Superior temporal gyrus (tissue), 1 donor: Measurements from ENCODE around the gene SHTN1.

ENCODE experiments used
- DNase-seq: peaks from one replicate; pipeline ENCODE4 v3.0.0-alpha.2; 2016; ENCODE audit errors: extremely low spot score

The SHTN1 gene

GRCh38 chr10:116870949-116871348, 134.0 kb downstream of the SHTN1 start:
- no peak for DNase-seq

- DNase-seq: no peak
Measured at GRCh38 chr10:116868722-116869121, 136.3 kb downstream of the SHTN1 start.

GRCh38 chr10:116868198-116868676, 136.8 kb downstream of the SHTN1 start:
- no peak for DNase-seq

- no peak for DNase-seq
Measured at GRCh38 chr10:116866987-116867595, 137.9 kb downstream of the SHTN1 start.

GRCh38 chr10:116866066-116866465, 138.9 kb downstream of the SHTN1 start:
- DNase-seq: no peak

GRCh38 chr10:116864436-116864835, 140.6 kb downstream of the SHTN1 start:
- DNase-seq: no peak

GRCh38 chr10:116861796-116862195, 143.2 kb downstream of the SHTN1 start:
- no peak for DNase-seq

GRCh38 chr10:116857156-116857555, 147.8 kb downstream of the SHTN1 start:
- no peak for DNase-seq

GRCh38 chr10:116853701-116854100, 151.3 kb downstream of the SHTN1 start:
- DNase-seq: no peak

- DNase-seq: no peak
Measured at GRCh38 chr10:116853287-116853686, 151.7 kb downstream of the SHTN1 start.

GRCh38 chr10:116852246-116852645, 152.7 kb downstream of the SHTN1 start:
- DNase-seq: no peak

GRCh38 chr10:116850058-116850611, 154.9 kb downstream of the SHTN1 start:
- no peak for DNase-seq

- DNase-seq: peak; percentile 69
Measured at GRCh38 chr10:116849248-116850057, 155.5 kb downstream of the SHTN1 start, which contains the start of gene ENO4. TSS of gene ENO4 (plus strand) at chr10:116849499. CDS start at chr10:116849567, 68 bp downstream.

GRCh38 chr10:116848944-116849247, 156.1 kb downstream of the SHTN1 start:
- no peak for DNase-seq

GRCh38 chr10:116848032-116848943, 156.7 kb downstream of the SHTN1 start:
- DNase-seq: peak; percentile 29

- DNase-seq: no peak
Measured at GRCh38 chr10:116845823-116846222, 159.2 kb downstream of the SHTN1 start.

GRCh38 chr10:116840389-116841075, 164.5 kb downstream of the SHTN1 start:
- no peak for DNase-seq

- DNase-seq: no peak
Measured at GRCh38 chr10:116838143-116838725, 166.8 kb downstream of the SHTN1 start.

GRCh38 chr10:116836902-116837523, 168.0 kb downstream of the SHTN1 start:
- no peak for DNase-seq

- no peak for DNase-seq
Measured at GRCh38 chr10:116836083-116836482, 168.9 kb downstream of the SHTN1 start.
